ENCODE data around the gene PRSS53.

The PRSS53 gene

DNA sequence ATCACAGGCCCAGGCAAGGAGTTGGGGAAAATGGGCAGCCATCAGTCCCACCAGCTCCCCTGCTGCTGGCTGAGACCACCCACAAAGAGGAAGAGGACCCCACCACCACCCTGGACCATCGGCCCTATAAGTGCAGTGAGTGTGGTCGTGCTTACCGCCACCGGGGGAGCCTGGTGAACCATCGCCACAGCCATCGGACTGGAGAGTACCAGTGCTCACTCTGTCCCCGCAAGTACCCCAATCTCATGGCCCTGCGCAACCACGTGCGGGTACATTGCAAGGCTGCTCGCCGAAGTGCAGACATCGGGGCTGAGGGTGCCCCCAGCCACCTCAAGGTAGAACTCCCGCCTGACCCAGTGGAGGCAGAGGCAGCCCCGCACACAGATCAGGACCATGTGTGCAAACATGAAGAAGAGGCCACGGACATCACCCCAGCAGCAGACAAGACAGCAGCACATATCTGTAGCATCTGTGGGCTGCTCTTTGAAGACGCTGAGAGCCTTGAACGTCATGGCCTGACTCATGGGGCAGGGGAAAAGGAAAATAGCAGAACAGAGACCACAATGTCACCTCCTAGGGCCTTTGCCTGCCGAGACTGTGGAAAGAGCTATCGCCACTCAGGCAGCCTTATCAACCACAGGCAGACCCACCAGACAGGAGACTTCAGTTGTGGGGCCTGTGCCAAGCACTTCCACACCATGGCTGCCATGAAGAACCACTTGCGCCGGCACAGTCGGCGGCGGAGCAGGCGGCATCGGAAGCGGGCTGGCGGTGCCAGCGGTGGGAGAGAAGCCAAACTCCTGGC, 10.9 kb downstream of the PRSS53 start:
- no peak for DNase-seq (ENCODE audit: low spot score)

DNA sequence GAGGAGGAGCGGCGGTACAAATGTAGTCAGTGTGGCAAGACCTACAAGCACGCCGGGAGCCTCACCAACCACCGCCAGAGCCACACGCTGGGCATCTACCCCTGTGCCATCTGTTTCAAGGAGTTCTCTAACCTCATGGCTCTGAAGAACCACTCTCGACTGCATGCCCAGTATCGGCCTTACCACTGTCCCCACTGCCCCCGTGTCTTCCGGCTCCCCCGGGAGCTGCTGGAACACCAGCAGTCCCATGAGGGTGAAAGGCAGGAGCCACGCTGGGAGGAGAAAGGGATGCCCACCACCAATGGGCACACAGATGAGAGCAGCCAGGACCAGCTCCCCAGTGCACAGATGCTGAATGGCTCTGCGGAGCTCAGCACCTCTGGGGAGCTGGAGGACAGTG, 11.7 kb downstream of the PRSS53 start:
- DNase-seq (ENCODE audit: low spot score) = no peak

DNA sequence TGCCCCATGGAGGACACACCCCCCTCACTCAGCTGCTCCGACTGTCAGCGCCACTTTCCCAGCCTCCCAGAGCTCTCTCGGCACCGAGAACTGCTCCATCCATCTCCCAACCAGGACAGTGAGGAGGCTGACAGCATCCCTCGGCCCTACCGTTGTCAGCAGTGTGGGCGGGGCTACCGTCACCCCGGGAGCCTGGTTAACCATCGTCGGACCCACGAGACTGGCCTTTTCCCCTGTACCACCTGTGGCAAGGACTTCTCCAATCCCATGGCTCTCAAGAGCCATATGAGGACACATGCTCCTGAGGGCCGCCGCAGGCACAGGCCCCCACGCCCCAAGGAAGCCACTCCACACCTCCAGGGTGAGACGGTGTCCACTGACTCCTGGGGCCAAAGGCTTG, 12.4 kb downstream of the PRSS53 start:
- DNase-seq (ENCODE audit: low spot score) = no peak

DNA sequence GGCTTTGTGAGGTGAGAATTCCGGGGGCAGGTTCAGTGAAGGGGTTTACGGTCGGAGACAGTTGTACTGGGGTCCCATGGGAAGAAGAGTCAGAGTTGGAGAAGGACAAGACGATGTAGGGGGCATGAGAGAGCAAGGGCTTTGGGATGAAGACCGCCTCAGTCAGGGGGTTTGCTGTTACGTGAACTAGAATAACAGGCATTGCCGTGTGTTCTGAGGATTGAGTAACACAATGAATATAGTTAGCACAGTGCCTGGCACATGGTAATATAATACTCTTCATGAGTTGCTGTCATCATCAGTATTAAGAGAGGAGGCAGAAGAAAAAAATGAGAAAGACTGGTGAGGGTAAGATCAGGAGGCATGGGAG, 13.9 kb downstream of the PRSS53 start:
- DNase-seq (ENCODE audit: low spot score) = no peak

DNA sequence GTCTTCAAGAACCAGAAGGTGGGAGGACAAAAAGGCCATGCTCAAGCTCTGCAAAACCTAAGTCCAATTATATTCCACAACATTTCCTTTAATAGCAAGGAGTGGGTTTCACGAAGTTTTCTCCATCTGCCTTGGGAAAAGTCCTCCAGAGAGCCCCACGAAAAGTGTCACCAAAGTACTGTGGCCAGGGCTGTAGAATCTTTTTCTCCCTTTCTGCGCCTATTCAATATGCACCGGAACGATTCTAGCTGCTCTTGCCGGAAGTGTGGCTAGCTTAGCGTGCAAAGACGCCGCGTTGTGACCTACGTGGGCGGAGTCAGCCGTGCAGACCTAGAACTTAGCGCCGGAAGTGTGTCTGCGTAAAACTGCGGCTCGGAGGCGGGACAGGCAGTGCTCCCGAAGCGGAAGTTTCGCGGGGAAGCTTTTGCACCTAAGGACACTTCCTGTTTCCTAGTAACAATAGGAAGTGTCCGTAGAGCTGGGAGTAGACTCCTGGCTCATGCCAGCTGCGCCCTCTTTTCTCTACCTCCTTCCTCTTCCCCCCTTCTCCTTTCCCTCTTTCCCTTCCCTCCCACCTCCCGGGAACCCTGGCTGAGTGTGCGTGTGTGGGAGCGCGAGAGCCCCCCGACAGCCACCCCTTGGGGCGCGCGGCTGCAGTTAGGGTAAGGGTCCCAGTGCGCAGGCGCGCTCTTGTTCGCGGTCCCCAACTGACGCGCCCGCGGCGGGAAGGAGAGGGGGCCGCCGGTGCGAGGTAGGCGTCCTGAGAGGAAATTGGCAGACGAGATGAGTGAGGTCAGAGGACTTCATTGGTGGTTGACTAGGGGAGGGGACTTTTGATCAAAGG, 14.6 kb downstream of the PRSS53 start, which contains the start of the genes ZNF646 and ZNF668:
ZNF646 (plus strand) TSS at position 453 of the 844 bp plus-strand sequence. CDS start 1,903 bp downstream, outside the sequence.
ZNF668 (minus strand) TSS at position 271 of the 844 bp plus-strand sequence. CDS start 9,781 bp downstream, outside the sequence.
- DNase-seq (ENCODE audit: low spot score) = peak; percentile 97

DNA sequence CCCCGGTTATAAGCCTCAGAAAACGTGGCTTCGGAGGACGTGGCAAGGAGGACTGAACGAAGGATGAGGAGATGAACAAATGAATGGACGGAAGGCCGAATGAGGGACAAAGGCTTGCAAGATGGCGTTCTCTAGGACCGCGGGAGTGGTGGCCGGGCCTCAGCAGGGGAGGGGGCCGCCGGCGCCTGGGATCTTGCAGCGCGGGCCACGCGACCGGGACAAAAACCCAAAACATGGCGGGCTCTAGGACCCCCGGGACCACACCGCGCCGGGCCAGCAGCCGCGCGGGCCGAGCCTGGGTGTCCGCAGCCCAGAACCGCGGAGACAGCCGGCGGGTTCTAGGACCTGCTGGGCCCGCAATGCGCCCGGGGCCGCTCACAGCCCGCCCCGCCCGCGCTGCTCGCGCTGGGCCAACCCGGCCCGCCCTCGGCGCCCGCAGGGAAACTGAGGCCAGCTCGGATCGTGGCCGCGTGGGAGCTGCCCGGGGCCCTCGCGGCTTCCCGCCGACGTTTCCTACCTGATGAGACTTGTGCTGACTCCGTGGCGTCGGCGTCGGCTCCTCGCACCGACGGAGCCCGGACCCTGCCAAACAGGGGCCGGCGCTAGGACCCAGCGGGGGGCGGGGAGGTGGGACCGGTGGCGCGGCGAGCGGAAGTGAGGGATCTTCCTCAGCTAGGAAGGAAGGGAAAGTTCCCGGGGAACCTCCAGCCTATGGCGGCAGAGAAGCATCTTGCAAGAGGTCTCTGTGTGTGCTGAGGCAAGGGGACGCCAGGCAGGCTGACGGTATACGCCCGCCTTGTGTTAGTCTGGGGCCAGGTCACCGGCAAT, 15.4 kb downstream of the PRSS53 start:
- peak; percentile 91 for DNase-seq (ENCODE audit: low spot score)

DNA sequence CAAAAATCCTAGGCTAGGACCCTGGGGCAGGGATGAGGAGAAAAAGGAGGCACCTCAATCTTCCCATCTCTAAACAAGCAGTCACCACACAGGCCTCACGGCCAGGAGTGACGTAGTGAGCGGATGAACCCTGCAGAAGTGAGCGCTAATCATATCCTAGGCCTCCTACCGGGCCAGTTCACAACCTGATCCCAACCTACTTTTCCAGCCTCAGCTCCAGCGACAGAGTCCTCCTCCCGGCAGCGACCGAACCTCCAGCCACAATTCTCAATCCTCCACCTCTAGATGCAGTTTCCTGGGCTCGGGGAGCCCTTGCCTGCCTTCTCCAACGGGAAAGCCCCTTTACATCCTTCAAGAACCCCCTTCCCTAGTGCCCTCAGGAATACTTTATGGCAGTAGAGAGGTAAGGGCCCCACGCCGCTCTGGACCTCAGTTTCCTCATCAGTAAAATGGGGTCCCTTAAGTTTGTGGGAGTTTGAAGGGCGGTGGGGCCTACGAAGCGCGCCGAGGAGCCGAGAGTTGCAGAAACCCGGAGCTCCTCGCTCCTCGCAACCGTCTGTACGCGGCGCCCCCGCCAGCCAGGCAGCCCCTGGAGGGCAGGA, 16.1 kb downstream of the PRSS53 start:
- peak; percentile 59 for DNase-seq (ENCODE audit: low spot score)

DNA sequence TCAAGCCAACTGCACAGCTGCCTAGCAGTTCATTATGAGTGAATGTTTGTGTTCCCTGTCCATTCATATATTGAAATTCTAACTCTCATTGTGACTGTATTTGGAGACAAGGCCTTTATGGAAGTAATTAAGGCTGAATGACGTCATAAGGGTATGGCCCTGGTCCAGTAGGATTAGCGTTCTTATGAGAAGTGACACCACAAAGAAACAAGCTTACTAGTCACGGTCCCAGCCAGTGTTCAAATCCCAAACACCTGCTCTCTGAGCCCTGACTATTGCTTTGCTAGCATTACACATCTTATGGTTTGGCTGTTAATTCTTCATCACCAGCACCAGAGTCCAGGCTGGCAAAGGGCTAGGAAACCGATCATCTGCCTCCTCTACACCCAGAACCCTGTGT, 16.9 kb downstream of the PRSS53 start:
- peak; percentile 74 for DNase-seq (ENCODE audit: low spot score)

DNA sequence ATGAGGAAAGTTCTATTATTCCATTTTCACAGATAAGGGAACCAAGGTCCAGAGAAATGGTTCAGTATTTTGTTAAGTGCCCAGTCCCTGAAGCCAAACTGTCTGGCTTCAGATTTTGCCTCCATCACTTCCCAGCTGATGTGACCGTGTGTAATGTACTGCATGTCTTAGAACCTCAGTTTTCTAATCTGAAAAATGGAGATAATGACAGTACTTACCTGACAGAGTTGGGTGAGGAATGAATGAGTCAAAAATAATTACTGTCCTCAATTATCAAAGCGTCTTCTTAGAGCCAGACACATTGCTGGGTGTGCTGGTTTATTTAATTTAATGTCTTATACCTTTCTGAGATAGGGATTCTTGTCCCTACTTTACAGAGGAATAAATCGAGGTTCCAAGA, 21.4 kb downstream of the PRSS53 start:
- no peak for DNase-seq (ENCODE audit: low spot score)

DNA sequence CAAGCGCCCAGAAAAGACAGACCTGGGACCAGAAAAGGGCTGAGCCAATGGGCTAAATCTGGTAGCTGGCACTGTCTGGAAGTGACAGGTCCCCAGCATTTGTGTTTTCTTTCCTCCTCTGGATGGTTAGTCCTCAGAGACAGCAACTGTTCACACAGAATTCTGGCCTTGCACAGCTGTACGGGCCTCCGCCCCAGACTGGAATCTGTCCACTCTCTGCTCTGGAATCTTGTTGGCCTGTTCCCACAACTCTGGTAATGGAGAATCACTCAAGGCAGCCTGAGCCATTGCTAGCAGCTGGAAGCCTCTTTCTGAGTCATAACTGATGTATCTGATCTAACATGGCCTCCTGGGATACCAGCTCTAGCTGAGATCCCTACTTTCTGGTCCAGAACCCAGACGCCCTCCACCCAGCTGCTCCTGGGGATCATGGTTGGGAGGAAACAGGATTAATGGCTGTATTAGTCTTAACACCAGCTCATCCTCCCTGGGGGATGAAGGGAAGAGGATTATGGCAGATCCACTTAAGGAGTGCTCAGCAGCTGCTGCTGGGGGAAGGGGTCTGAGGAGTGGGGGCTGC, 23.8 kb downstream of the PRSS53 start:
- peak; percentile 97 for DNase-seq (ENCODE audit: low spot score)

DNA sequence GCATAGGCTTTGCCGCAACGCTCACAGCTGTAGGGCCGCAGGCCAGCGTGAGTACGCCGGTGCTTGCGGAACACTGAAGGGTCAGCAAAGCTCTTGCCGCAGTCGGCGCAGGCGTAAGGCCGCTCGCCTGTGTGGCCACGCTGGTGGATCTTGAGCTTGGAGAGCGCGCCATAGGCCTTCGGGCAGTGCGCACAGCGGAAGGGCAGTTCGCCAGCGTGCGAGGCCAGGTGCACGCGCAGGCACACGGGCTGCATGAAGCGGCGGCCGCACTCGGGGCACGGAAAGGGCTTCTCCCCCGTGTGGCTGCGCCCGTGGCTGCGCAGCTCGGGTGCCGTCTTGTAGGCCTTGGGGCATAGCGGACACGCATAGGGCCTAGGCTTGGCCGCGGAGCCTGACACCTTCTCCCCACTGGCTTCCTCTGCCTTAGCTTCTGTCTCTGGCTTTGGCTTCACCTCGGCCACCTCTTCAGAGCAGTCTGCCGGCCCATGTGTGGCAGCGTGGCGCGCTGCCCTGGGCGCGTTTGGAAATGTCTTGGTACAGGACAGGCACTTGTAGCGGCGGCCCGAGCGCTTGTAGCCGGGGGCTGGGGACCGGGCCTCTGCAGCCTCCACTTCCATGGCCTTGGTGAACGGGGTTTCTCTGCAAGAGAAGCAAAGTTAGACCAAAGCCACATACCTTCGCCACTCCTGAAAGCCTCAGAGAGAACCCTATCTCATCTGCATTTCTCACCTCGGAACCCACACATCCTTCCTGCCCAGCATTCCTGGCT, 24.7 kb downstream of the PRSS53 start:
- DNase-seq (ENCODE audit: low spot score) = no peak

DNA sequence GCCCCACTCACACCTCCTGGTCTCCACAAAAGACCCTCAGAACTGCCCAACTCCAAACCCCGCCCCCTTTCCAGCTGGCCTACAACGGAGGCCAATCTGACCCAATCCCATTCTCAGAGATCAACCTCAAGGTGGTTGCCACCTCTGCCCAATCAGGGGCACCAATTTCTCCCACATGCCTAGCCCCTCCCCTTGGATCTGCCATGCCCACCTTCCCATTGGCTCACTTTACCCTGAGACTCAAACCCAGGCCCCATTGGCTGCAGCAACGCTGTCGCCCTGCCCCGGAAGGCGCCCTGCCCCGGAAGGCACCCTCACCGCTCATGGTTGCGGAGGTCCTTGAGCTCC, 25.3 kb downstream of the PRSS53 start:
- DNase-seq (ENCODE audit: low spot score) = no peak

DNA sequence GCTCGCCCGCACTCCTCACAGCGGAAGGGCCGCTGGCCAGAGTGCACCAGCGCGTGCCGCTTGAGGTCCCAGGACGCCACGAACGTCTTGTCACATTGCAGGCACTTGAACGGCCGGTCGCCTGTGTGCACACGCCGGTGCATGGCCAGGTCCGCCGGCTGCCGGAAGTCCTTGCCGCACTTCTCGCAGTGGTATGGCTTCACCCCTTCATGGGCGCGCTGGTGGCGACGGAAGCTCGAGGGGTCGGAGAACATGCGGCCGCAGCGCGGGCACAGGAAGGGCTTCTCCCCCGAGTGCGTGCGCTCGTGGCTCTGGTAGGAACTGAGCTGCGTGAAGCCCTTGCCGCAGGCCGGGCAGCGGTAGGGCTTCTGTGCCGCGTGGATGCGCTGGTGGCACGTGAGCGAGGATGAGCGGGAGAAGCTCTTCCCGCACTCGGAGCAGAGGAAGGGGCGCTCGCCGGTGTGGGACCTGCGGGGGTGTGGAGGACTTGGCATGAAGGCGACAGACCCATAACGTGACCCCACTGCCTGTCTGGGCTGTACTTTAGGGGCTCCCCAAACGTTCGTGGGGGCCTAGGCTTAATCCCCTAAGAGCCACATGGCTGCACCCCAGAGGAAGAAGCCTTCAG, 26.8 kb downstream of the PRSS53 start:
- no peak for DNase-seq (ENCODE audit: low spot score)

DNA sequence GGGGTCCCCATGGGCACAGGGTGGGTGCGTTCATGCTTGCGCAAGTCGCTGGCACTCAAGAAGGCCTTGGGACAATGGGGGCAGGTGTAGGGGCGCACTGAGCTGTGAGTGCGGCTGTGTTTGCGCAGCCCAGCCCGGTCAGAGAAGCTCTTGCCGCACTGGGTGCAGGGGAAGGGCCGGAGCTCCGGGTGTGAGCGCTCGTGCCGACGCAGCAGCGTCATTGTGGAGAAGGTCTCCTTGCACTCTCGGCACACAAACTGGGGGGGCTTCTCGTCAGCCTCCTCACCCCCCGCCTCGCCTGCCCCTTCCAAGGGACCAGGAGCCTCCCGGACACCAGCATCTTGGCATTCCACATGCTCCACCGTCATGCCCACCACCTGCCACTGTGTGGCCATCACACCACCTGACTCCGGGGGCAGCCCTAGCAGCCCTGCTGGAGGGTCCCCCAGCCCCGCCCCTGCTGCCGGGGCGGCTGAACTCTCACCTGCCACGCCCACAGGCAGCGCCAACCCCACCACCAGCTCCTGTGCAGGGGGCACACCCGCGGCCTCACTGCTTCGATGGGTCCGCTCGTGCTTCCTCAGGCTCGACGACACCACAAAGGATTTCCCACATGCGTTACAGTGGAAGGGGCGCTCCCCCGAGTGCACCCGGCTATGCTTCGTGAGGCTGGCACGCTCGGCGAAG, 27.5 kb downstream of the PRSS53 start:
- no peak for DNase-seq (ENCODE audit: low spot score)

DNA sequence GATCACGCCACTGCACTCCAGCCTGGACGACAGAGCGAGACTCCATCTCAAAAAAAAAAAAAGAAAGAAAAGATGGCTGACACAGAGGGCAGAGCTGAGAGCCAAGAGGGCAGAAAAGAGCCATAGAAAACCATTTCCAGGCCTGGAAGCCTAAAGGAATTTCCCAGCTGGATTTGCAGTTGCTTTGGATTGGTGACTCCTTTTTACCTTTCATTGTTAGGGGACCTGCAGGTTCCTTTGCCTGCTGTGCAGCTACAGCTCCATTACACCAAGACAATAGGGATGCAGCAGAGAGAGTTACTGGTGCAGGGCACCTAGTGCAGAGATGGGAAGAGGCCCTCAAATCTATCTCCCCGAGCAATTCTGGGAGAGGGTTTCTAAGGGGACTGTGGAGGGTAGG, 33.1 kb downstream of the PRSS53 start:
- DNase-seq (ENCODE audit: low spot score) = no peak

DNA sequence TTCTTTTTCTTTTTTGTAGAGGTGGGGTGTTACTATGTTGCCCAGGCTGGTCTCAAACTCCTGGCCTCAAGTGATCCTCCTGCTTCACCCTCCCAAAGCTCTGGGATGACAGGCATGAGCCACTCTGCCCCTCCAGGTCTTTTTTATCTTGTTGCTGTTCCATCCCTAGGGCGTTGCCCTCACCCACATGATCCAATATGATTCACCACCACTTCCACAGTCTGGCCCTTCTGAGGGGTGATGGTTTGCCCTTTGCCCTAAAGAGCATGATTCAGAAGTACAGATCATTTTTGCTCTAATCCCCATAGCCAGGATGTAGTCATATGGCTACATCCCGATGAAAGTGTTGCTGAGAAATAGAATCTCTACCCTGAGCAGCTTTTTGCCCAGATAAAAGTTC, 36.6 kb downstream of the PRSS53 start:
- DNase-seq (ENCODE audit: low spot score) = peak; percentile 93

DNA sequence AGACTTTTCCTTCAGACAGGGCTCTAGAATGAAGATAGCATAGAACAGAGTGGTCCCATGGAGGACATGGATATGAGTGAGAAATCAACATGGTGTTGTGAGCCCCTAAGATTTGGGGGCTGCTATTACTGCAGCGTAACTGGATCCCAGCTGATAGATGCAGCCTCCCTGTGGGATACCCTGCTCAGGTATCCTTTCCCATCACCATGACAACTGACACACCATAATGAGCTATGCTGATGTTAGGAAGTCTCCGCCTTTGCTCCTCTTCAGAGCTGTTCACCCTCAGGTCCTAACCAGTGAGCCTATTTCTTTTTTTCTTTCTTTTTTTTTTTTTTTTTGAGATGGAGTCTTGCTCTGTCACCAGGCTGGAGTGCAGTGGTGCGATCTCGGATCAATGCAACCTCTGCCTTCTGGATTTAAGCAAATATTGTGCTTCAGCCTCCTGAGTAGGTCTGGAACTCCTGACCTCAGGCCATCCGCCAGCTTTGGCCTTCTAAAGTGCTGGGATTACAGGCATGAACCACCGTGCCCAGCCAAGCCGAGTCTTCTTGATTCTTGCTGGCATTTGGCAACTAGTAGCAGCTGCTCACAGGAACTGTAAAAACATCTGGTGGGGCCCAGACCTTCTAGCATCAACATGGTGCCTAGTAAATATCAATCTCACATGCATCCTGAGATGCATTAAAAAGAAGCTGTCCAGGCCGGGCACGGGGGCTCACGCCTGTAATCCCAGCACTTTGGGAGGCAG, 38.3 kb downstream of the PRSS53 start:
- no peak for DNase-seq (ENCODE audit: low spot score)

DNA sequence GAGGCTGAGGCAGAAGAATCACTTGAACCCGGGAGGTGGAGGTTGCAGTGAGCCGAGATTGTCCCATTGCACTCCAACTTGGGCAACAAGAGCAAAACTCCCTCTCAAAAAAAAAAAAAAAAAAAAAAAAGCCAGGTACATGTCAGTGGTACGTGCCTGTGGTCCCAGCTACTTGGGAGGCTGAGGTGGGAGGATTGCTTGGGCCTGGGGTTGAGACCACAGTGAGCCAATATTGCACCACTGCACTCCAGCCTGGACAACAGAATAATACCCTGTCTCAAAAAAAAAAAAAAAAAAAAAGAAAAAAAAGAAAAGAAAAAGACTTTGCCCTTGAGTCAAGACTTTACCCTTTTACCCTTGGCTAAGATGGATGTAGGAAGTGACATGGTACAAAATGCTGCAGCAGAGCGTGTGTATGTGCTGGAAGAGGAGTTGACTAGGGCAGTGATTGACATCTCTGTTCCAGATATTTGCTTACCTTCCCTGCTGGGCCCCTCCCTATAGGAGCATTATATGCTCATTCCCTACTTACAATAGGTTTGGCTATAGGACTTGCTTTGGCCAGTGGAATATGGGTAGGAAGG, 44.8 kb downstream of the PRSS53 start:
- no peak for DNase-seq (ENCODE audit: low spot score)

DNA sequence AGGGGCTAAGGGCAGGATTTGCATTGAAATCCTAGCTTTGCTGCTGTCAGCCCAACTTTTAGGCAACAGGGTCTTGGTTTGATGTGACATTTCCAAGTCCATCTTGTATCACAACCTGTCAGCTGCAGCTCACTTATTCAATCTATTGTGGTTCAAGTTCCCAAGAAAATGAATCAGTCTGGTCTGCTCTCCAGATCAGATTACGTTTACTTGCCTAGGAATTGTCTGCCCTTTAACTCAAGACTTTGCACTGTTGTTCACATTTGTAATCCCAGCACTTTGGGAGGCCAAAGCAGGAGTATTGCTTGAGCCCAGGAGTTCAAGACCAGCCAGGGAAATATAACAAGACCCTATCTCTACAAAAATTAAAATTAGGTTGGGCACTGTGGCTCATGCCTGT, 45.4 kb downstream of the PRSS53 start:
- no peak for DNase-seq (ENCODE audit: low spot score)

Data from AG08396 (cell line).